Neuronal stem cell (in vitro differentiated cells): ENCODE results near the gene RANBP1.

Experiments
- DNase-seq: peaks from one replicate; pipeline ENCODE4 v3.0.0-alpha.2; 2013; ENCODE audit warnings: low spot score
- H2AFZ ChIP-seq: one replicate; pipeline ENCODE4 v1.6.1; 2013; ENCODE audit warnings: mild to moderate bottlenecking, low read length, inconsistent platforms
- H2AK5ac ChIP-seq: 2 replicates; pipeline ENCODE4 v1.6.1; 2013; ENCODE audit warnings: low read depth, mild to moderate bottlenecking, inconsistent platforms, low read length, moderate library complexity, mixed read lengths
- H2BK120ac ChIP-seq: 2 replicates; pipeline ENCODE4 v1.6.1; 2013; ENCODE audit warnings: low read depth, mild to moderate bottlenecking, inconsistent platforms, low read length, moderate library complexity, mixed read lengths
- H2BK12ac ChIP-seq: one replicate; pipeline ENCODE4 v1.6.1; 2013; ENCODE audit warnings: low read length, inconsistent platforms
- H2BK15ac ChIP-seq: 2 replicates; pipeline ENCODE4 v1.6.1; 2013; ENCODE audit warnings: mild to moderate bottlenecking, low read length, inconsistent platforms, mixed read lengths
- H2BK5ac ChIP-seq: one replicate; pipeline ENCODE4 v1.6.1; 2013; ENCODE audit warnings: inconsistent platforms, mild to moderate bottlenecking, low read length, moderate library complexity
- H3K14ac ChIP-seq: one replicate; pipeline ENCODE4 v1.6.1; 2013; ENCODE audit warnings: low read length, inconsistent platforms
- H3K18ac ChIP-seq: 2 replicates; pipeline ENCODE4 v1.6.1; 2013; ENCODE audit warnings: low read length, inconsistent platforms
- H3K23ac ChIP-seq: 2 replicates; pipeline ENCODE4 v1.6.1; 2013; ENCODE audit warnings: low read depth, mild to moderate bottlenecking, mixed read lengths, low read length, inconsistent platforms; ENCODE audit not compliant: poor library complexity
- H3K27ac ChIP-seq: replicated peaks from 3 replicates; pipeline ENCODE4 v1.5.1; 2013; ENCODE audit warnings: low read length, inconsistent platforms
- H3K27me3 ChIP-seq, 3 experiments: 2 replicates each; pipeline ENCODE4 v1.6.1; 2013; ENCODE audit warnings: low read length in 3 of 3, mild to moderate bottlenecking in 2 of 3, inconsistent platforms in 1 of 3, low read depth in 1 of 3, mixed read lengths in 1 of 3, moderate library complexity in 1 of 3; ENCODE audit not compliant: control insufficient read depth in 3 of 3, insufficient read depth in 3 of 3
- H3K36me3 ChIP-seq, 2 donors: replicated peaks in 1 of 2; 2 replicates each; pipeline ENCODE4 v1.6.1; 2013; ENCODE audit warnings: low read length in 2 of 2; ENCODE audit not compliant: control insufficient read depth in 2 of 2, insufficient read depth in 2 of 2
- H3K4ac ChIP-seq: 2 replicates; pipeline ENCODE4 v1.6.1; 2013; ENCODE audit warnings: inconsistent platforms, mild to moderate bottlenecking, low read length, moderate library complexity
- H3K4me1 ChIP-seq, 2 donors: 1 replicate in 1 of 2; 2 replicates in 1 of 2; pipeline ENCODE4 v1.6.1; 2013; ENCODE audit warnings: low read length in 2 of 2, low read depth in 1 of 2; ENCODE audit not compliant: control insufficient read depth in 2 of 2, insufficient read depth in 1 of 2
- H3K4me2 ChIP-seq: one replicate; pipeline ENCODE4 v1.6.1; 2013; ENCODE audit warnings: mild to moderate bottlenecking, low read length, inconsistent platforms; ENCODE audit not compliant: insufficient read depth, poor library complexity, severe bottlenecking
- H3K4me3 ChIP-seq, 2 donors: 2 replicates each; pipeline ENCODE4 v1.5.1; 2013; ENCODE audit warnings: low read length in 2 of 2, mild to moderate bottlenecking in 2 of 2, inconsistent platforms in 1 of 2, moderate library complexity in 1 of 2
- H3K79me1 ChIP-seq: one replicate; pipeline ENCODE4 v1.6.1; 2013; ENCODE audit warnings: low read depth, mild to moderate bottlenecking, inconsistent platforms, low read length, moderate library complexity
- H3K9ac ChIP-seq: one replicate; pipeline ENCODE4 v1.6.1; 2013; ENCODE audit warnings: mild to moderate bottlenecking, low read depth, low read length, inconsistent platforms; ENCODE audit not compliant: poor library complexity
- H3K9me3 ChIP-seq, 2 donors: replicated peaks in 1 of 2; 2 replicates each; pipeline versions ENCODE3 to v1.6.1; 2013; ENCODE audit warnings: low read length in 2 of 2, mild to moderate bottlenecking in 2 of 2, inconsistent platforms in 1 of 2, low read depth in 1 of 2, mixed read lengths in 1 of 2, moderate library complexity in 1 of 2; ENCODE audit not compliant: control insufficient read depth in 2 of 2, insufficient read depth in 1 of 2
- H4K8ac ChIP-seq: one replicate; pipeline ENCODE4 v1.6.1; 2013; ENCODE audit warnings: low read depth, mild to moderate bottlenecking, inconsistent platforms, low read length, moderate library complexity
- H4K91ac ChIP-seq: one replicate; pipeline ENCODE4 v1.6.1; 2013; ENCODE audit warnings: low read length, low read depth, mild to moderate bottlenecking, inconsistent platforms; ENCODE audit not compliant: poor library complexity
- WGBS, 2 donors: extraction: QIAGEN DNeasy Blood & Tissue Kit; methylation state at CpG; one replicate each; pipeline ENCODE4 v1.1.7; 2013; ENCODE audit warnings: missing lambda C conversion rate in 2 of 2, mixed read lengths in 1 of 2; ENCODE audit not compliant: insufficient read length in 2 of 2, insufficient replicate concordance in 1 of 2; ENCODE audit errors: extremely low coverage in 2 of 2; 5-methylcytosine and 5-hydroxymethylcytosine counted together

RANBP1 gene

DNA sequence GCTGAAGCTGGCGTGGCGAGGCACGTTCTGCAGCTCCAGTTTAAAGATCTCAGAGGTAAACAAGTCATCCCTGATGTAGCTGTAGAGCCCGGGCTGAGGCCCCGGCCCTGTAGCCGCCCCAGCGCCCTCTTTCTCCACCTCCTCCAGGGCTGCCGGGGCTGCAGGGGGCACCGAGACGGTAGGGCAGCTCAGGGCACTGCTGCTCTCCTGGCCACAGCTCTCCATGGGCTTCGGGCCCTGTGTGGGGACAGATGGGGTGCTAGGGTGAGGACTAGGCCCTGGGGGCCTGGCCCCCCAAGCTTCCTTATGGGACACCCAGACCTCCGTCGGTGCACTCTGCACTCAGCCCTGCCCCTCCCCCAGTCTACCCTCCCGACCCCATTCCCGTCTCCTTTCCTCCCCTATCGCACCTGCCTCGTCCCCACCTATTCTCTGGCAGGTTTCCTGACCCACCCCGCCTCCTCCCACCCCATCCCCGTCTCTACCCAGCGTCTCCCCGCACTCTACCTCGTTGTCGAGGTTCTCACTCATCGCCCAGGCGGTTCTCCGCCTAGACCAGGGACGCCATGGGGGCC, 559 bp downstream of the RANBP1 start:
- H3K4me1 ChIP-seq = peaks cover 8 to 14% of the 10 kb centered on the region in 2 donors
- peak overlapping the region; percentile 54 for H3K27ac ChIP-seq
- H4K91ac ChIP-seq = peak overlapping the region; percentile 87
- peaks cover 39% of the 10 kb centered on the region for H3K79me1 ChIP-seq
- H3K9ac ChIP-seq = peak overlapping the region; percentile 97
- H3K14ac ChIP-seq = peak overlapping the region; percentile 75
- WGBS, 2 donors = no CpG with 5 or more reads among the region's 27 CpGs
- peak overlapping the region; percentile 71 for H3K4me2 ChIP-seq
- H2BK12ac ChIP-seq = peak overlapping the region; percentile 63
- H3K18ac ChIP-seq = peak overlapping the region; percentile 98
- no peaks in the 10 kb centered on the region for H3K9me3 ChIP-seq
- no peaks in the 10 kb centered on the region for H3K27me3 ChIP-seq
- H3K4ac ChIP-seq = no peak overlapping the region
- peaks cover 53 to 78% of the 10 kb centered on the region in 2 donors for H3K36me3 ChIP-seq
- peak overlapping the region; percentile 19 for H2BK5ac ChIP-seq
- H2BK15ac ChIP-seq = peak overlapping the region; percentile 62
- H2AFZ ChIP-seq = peak overlapping the region; percentile 96
- DNase-seq = no peak
- no peak overlapping the region for H2BK120ac ChIP-seq
- peak overlapping the region; percentile 91 to 97 for H3K4me3 ChIP-seq
- peak overlapping the region; percentile 100 for H2AK5ac ChIP-seq
- peak overlapping the region; percentile 93 for H4K8ac ChIP-seq
- H3K23ac ChIP-seq = peak overlapping the region; percentile 100

DNA sequence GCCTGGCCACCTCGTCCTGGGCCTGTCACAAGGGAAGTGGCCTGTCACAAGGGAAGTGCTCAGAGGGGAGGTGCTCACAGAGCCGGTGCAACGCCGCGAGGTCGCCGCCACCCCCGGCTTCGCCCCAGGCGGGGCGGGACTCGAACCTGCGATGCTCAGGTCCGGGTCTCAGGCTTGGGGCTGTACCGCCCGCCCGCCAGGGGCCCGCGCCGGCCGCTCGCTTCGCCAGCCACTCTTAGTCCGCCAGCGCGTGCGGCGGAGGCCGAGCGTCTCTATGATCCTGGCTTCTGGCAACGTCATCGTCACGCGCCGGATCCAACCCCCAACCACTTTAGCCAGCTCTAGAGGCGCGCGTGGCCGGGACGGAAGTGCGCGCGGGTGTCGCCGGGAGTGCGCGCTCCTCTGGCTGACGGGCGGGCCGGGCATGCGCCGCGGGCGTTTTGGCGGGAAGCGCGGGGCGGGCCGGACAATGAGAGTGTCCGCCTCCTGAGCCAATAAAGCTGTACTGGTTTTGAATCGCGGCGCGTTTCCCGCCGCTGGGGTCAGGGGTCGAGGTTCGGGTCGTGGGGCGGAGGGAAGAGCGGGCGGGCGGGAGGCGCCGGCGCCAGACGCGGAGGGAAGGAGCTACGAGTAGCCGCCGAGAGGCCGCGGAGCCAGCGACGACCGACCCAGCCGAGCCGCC, 1.2 kb downstream of the RANBP1 start, which contains the start of gene TRMT2A:
Gene TRMT2A (minus strand): TSS at position 276 of the 682 bp plus-strand sequence. CDS start 320 bp downstream, outside the sequence.
- Histone ChIP-seq H4K8ac (peak within 1 kb of the TSS; percentile 93), H3K23ac (peak within 1 kb of the TSS; percentile 100), H3K4me1 (peaks cover 12 to 14% of the 10 kb centered on the region in 2 donors), H2BK15ac (peak within 1 kb of the TSS; percentile 62), H2BK12ac (peak within 1 kb of the TSS; percentile 63), H2BK120ac (no peak within 1 kb of the TSS), H3K36me3 (peaks cover 52 to 78% of the 10 kb centered on the region in 2 donors), H3K4ac (peak within 1 kb of the TSS; percentile 90), H3K27me3 (no peaks in the 10 kb centered on the region), H3K79me1 (peaks cover 42% of the 10 kb centered on the region), H3K14ac (peak within 1 kb of the TSS; percentile 75), H2BK5ac (peak within 1 kb of the TSS; percentile 19), H3K4me3 (peak within 1 kb of the TSS; percentile 91 to 97), H2AK5ac (peak within 1 kb of the TSS; percentile 100), H3K18ac (peak within 1 kb of the TSS; percentile 98), H2AFZ (peak within 1 kb of the TSS; percentile 96), H3K4me2 (peak within 1 kb of the TSS; percentile 73), H3K9me3 (no peaks in the 10 kb centered on the region), H3K27ac (peak within 1 kb of the TSS; percentile 54), H3K9ac (peak within 1 kb of the TSS; percentile 97), H4K91ac (peak within 1 kb of the TSS; percentile 87)
- DNase-seq = peak; percentile 99
- no CpG with 5 or more reads among the region's 88 CpGs for WGBS, 2 donors

DNA sequence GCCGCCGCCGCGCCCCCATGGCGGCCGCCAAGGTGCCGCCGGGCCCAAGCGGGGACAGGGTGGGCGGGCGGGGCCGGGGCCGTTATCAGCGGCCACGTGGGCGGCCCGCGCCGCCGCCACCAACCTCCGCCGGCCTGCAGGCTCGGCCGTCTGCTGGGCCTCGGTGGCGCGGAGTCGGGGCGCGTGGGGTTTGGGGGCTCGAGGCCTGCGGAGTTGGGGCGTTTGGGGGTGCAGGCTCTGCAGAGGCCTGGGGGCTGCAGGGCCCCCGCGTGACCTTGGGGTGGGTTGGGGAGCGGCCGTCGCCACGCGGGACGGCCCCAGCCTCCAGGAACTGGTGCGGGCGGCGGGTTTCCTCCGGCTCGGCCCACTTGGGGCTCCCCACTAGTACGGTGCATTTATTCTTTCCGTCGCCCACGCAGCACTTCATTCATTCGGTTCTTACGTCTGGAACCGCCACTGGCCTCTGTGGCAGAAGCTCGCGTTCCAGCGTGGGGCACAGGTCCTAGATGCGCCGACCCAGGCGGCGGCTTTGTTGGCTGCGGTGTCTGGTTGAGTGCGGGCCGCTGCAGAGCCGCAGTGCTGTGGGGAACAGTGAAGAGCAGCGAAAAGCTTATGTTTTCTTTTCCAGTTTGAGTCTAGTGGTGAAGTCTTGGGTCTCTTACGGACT, 1.9 kb downstream of the RANBP1 start:
- no peak overlapping the region for H2BK12ac ChIP-seq
- peak overlapping the region; percentile 100 for H3K23ac ChIP-seq
- peak overlapping the region; percentile 97 for H3K9ac ChIP-seq
- peaks cover 53 to 77% of the 10 kb centered on the region in 2 donors for H3K36me3 ChIP-seq
- peak overlapping the region; percentile 73 for H3K4me2 ChIP-seq
- H2AK5ac ChIP-seq = peak overlapping the region; percentile 99
- no peak overlapping the region for H2BK120ac ChIP-seq
- H2BK15ac ChIP-seq = no peak overlapping the region
- WGBS, 2 donors = no CpG with 5 or more reads among the region's 66 CpGs
- peak overlapping the region; percentile 61 for H2AFZ ChIP-seq
- no peak overlapping the region for H3K27ac ChIP-seq
- peaks cover 43% of the 10 kb centered on the region for H3K79me1 ChIP-seq
- peaks cover 12 to 14% of the 10 kb centered on the region in 2 donors for H3K4me1 ChIP-seq
- H4K91ac ChIP-seq = no peak overlapping the region
- H3K4me3 ChIP-seq = peak overlapping the region; percentile 90 to 91
- H3K9me3 ChIP-seq = no peaks in the 10 kb centered on the region
- H3K18ac ChIP-seq = peak overlapping the region; percentile 94
- H3K4ac ChIP-seq = peak overlapping the region; percentile 90
- H2BK5ac ChIP-seq = no peak overlapping the region
- H3K14ac ChIP-seq = peak overlapping the region; percentile 72
- no peaks in the 10 kb centered on the region for H3K27me3 ChIP-seq
- no peak for DNase-seq
- H4K8ac ChIP-seq = peak overlapping the region; percentile 43
